CD1c-positive myeloid dendritic cell (primary cell): Measurements from ENCODE around the gene SYDE1.

Experiments used
- DNase-seq: peaks from one replicate; pipeline ENCODE4 v3.0.0-alpha.2; 2016; ENCODE audit errors: extremely low spot score

SYDE1 gene

GRCh38 chr19:15108145-15108844 lies 1.1 kb downstream of the SYDE1 start:
- DNase-seq = no peak

- DNase-seq = no peak
Measured at GRCh38 chr19:15108845-15109767, 1.9 kb downstream of the SYDE1 start.

GRCh38 chr19:15109768-15110417 lies 2.7 kb downstream of the SYDE1 start:
- no peak for DNase-seq

GRCh38 chr19:15110418-15110815 lies 3.2 kb downstream of the SYDE1 start:
- DNase-seq = no peak

- no peak for DNase-seq
Measured at GRCh38 chr19:15111758-15112157, 4.6 kb downstream of the SYDE1 start.

- no peak for DNase-seq
Measured at GRCh38 chr19:15112385-15112784, 5.2 kb downstream of the SYDE1 start.

GRCh38 chr19:15113245-15114152 lies 6.3 kb downstream of the SYDE1 start:
- DNase-seq = no peak

GRCh38 chr19:15114153-15114540 lies 6.9 kb downstream of the SYDE1 start:
- no peak for DNase-seq

- DNase-seq = no peak
Measured at GRCh38 chr19:15115080-15115479, 7.9 kb downstream of the SYDE1 start.

- DNase-seq = no peak
Measured at GRCh38 chr19:15115762-15116615, 8.8 kb downstream of the SYDE1 start.

GRCh38 chr19:15116856-15117255 lies 9.7 kb downstream of the SYDE1 start:
- DNase-seq = no peak

- DNase-seq = no peak
Measured at GRCh38 chr19:15118248-15118647, 11.0 kb downstream of the SYDE1 start.

GRCh38 chr19:15118789-15119494 lies 11.7 kb downstream of the SYDE1 start:
- no peak for DNase-seq

GRCh38 chr19:15120135-15121026 lies 13.2 kb downstream of the SYDE1 start:
- DNase-seq = no peak

- no peak for DNase-seq
Measured at GRCh38 chr19:15122331-15123030, 15.3 kb downstream of the SYDE1 start.

GRCh38 chr19:15123031-15123890 lies 16.1 kb downstream of the SYDE1 start:
- no peak for DNase-seq

GRCh38 chr19:15123900-15124299 lies 16.7 kb downstream of the SYDE1 start:
- DNase-seq = no peak
